ENCODE data around the gene C5orf63.
"Not testable (repeated sequence)": the region's sequence is repeated elsewhere in the genome, so short reads cannot be mapped to it uniquely, and the experiment has no call there.

Gene C5orf63

GRCh38 chr5:127072861-127073846 lies at the start of gene C5orf63:
Gene C5orf63 (minus strand): TSS chr5:127073502. CDS start chr5:127058995, 14,507 bp downstream.
- Mint-ChIP-seq H3K36me3 (ENCODE audit: low read depth) (no peaks in the 10 kb centered on the region), H3K27me3 (ENCODE audit: low read depth) (no peaks in the 10 kb centered on the region), H3K4me1 (peaks cover 20% of the 10 kb centered on the region), H3K27ac (no peak within 1 kb of the TSS), H3K4me3 (peak within 1 kb of the TSS; percentile 54 to 70 (median 60)), H3K9me3 (no peaks in the 10 kb centered on the region)
- no peak for TF ChIP-seq CTCF (IDR thresholded peaks at IDR 0.05; ENCODE audit: unreplicated experiment in 3 of 3)

- H3K9me3 Mint-ChIP-seq = peaks cover 38% of the 10 kb centered on the region
Measured at GRCh38 chr5:127112347-127112864, 39.1 kb upstream of the C5orf63 start.

GRCh38 chr5:127111112-127111511 lies 37.8 kb upstream of the C5orf63 start:
- no peak overlapping the region for H3K27ac Mint-ChIP-seq
- H3K4me3 Mint-ChIP-seq = no peak overlapping the region
- H3K36me3 Mint-ChIP-seq (ENCODE audit: low read depth) = peaks cover 3% of the 10 kb centered on the region
- peaks cover 42% of the 10 kb centered on the region for H3K9me3 Mint-ChIP-seq
- TF ChIP-seq CTCF (IDR thresholded peaks at IDR 0.05; ENCODE audit: unreplicated experiment in 3 of 3) = no peak
- H3K4me1 Mint-ChIP-seq = no peaks in the 10 kb centered on the region
- peaks cover 5% of the 10 kb centered on the region for H3K27me3 Mint-ChIP-seq (ENCODE audit: low read depth)

More at GRCh38 chr5:127112347-127112864, 39.1 kb upstream of the C5orf63 start:
- no peak overlapping the region for H3K4me3 Mint-ChIP-seq
- H3K4me1 Mint-ChIP-seq = no peaks in the 10 kb centered on the region
- H3K27me3 Mint-ChIP-seq (ENCODE audit: low read depth) = peaks cover 5% of the 10 kb centered on the region
- peaks cover 3% of the 10 kb centered on the region for H3K36me3 Mint-ChIP-seq (ENCODE audit: low read depth)
- H3K27ac Mint-ChIP-seq = no peak overlapping the region
- no peak for TF ChIP-seq CTCF (IDR thresholded peaks at IDR 0.05; ENCODE audit: unreplicated experiment in 3 of 3)

- not testable (repeated sequence) for H3K36me3 Mint-ChIP-seq (ENCODE audit: low read depth); H3K4me3 Mint-ChIP-seq; H3K4me1 Mint-ChIP-seq; H3K27me3 Mint-ChIP-seq (ENCODE audit: low read depth); H3K27ac Mint-ChIP-seq
- peaks cover 44% of the 10 kb centered on the region for H3K9me3 Mint-ChIP-seq
Measured at GRCh38 chr5:127108624-127109260, 35.4 kb upstream of the C5orf63 start.

GRCh38 chr5:127101935-127102334 lies 28.6 kb upstream of the C5orf63 start:
- H3K4me3 Mint-ChIP-seq = no peak overlapping the region
- H3K27me3 Mint-ChIP-seq (ENCODE audit: low read depth) = no peaks in the 10 kb centered on the region
- peaks cover 9% of the 10 kb centered on the region for H3K9me3 Mint-ChIP-seq
- H3K36me3 Mint-ChIP-seq (ENCODE audit: low read depth) = no peaks in the 10 kb centered on the region
- TF ChIP-seq CTCF (IDR thresholded peaks at IDR 0.05; ENCODE audit: unreplicated experiment in 3 of 3) = no peak
- no peak overlapping the region for H3K27ac Mint-ChIP-seq
- peaks cover 18% of the 10 kb centered on the region for H3K4me1 Mint-ChIP-seq

GRCh38 chr5:127101533-127101932 lies 28.2 kb upstream of the C5orf63 start:
- Mint-ChIP-seq H3K36me3 (ENCODE audit: low read depth) (no peaks in the 10 kb centered on the region), H3K9me3 (peaks cover 9% of the 10 kb centered on the region), H3K27me3 (ENCODE audit: low read depth) (no peaks in the 10 kb centered on the region), H3K4me3 (no peak overlapping the region), H3K4me1 (peaks cover 19% of the 10 kb centered on the region), H3K27ac (no peak overlapping the region)
- TF ChIP-seq CTCF (IDR thresholded peaks at IDR 0.05; ENCODE audit: unreplicated experiment in 3 of 3) = no peak

Data from nephron (organoid).